ENCODE results near the gene CEBPA. TPM values are rescaled to one million over a fixed set of nuclear protein-coding genes. Genes with fewer than 3 reads are reported as not detected.

The CEBPA gene
- 5.1 to 8.6 TPM (median 7.1 TPM) in 5 replicates for total RNA-seq (2022; extraction: Qiagen RNA extraction)

GRCh38 chr19:33302175-33302973 is at the start of gene CEBPA:
Gene CEBPA, minus strand, starts transcription at chr19:33302534. Its CDS starts 120 bp downstream, at chr19:33302414.

Other genes with a start within 250 kb of the CEBPA start
- gene RHPN2, start 237.6 kb downstream of the CEBPA start, total RNA-seq (2022; extraction: Qiagen RNA extraction): 39.3 to 49.0 TPM (median 46.9 TPM) in 5 replicates
- gene GPATCH1, start 221.4 kb downstream of the CEBPA start, total RNA-seq (2022; extraction: Qiagen RNA extraction): 11.0 to 14.7 TPM (median 12.9 TPM) in 5 replicates
- 0.07 to 0.19 TPM (median 0.15 TPM) in 4 of 5 replicates, not detected in the other for gene WDR88, start 170.4 kb downstream of the CEBPA start, total RNA-seq (2022; extraction: Qiagen RNA extraction)
- gene LRP3, start 108.2 kb downstream of the CEBPA start, total RNA-seq (2022; extraction: Qiagen RNA extraction): 27.3 to 56.1 TPM (median 54.8 TPM) in 5 replicates
- gene SLC7A10, start 76.7 kb downstream of the CEBPA start, total RNA-seq (2022; extraction: Qiagen RNA extraction): 0.05 to 0.06 TPM (median 0.05 TPM) in 3 of 5 replicates, not detected in the others
- gene CEBPG, start 71.2 kb upstream of the CEBPA start, total RNA-seq (2022; extraction: Qiagen RNA extraction): 39.8 to 44.4 TPM (median 39.8 TPM) in 5 replicates
- 99.1 to 117 TPM (median 113 TPM) in 5 replicates for gene PEPD, start 219.3 kb upstream of the CEBPA start, total RNA-seq (2022; extraction: Qiagen RNA extraction)

Data from A549 treated with dexamethasone at 1 μM for 4 hours (cell line).